ENCODE measurements around the gene ADH5.

DNA sequence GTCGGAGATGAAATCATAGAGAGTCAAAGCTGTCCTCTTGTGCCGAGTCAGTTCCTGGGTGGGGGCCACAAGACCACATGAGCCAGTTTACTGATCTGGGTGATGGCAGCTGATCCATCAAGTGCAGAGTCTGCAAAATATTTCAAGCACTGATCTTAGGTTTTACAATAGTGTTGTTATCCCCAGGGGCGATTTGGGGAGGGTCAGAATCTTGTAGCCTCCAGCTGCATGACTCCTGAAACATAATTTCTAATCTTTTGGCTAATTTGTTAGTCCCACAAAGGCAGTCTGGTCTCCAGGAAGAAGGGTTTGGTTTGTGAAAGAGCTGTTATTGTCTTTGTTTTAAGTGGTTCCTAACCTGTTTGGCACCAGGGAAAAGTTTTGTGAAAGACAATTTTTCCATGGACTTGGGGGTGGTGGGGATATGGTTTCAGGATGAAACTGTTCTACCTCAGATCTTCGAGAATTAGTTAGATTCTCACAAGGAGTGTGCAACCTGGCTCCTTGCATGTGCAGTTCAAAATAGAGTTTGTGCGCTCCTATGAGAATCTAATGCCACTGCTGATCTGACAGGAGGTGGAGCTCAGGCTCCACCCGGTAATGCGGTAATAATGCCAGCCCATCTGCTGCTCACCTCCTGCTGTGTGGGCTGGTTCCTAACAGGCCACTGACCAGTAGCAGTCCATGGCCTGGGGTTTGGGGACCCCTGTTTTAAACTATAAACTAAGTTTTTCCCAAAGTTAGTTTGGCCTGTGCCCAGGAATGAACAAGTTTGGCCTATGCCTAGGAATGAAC lies 63.9 kb downstream of the ADH5 start:
- TF ChIP-seq, protein P1, sequence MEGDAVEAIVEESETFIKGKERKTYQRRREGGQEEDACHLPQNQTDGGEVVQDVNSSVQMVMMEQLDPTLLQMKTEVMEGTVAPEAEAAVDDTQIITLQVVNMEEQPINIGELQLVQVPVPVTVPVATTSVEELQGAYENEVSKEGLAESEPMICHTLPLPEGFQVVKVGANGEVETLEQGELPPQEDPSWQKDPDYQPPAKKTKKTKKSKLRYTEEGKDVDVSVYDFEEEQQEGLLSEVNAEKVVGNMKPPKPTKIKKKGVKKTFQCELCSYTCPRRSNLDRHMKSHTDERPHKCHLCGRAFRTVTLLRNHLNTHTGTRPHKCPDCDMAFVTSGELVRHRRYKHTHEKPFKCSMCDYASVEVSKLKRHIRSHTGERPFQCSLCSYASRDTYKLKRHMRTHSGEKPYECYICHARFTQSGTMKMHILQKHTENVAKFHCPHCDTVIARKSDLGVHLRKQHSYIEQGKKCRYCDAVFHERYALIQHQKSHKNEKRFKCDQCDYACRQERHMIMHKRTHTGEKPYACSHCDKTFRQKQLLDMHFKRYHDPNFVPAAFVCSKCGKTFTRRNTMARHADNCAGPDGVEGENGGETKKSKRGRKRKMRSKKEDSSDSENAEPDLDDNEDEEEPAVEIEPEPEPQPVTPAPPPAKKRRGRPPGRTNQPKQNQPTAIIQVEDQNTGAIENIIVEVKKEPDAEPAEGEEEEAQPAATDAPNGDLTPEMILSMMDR (IDR thresholded peaks at IDR 0.05) = no peak
- no peak for TF ChIP-seq POLR2AphosphoS5 (IDR thresholded peaks at IDR 0.05; ENCODE audit: insufficient read depth in 1 of 2, low read depth in 1 of 2)

All from vagina (tissue), 2 donors.